ENCODE results near the gene HAND1.

HAND1 gene

GRCh38 chr5:154508114-154508513, 30.1 kb upstream of the HAND1 start:
- in situ Hi-C loops (cut with HindIII; ENCODE audit: low pct_ligation_motif_present, low pct_unique_long_range_greater_than_20kb, low sequenced_read_pairs): no loop called here
- DNase-seq: no peak

GRCh38 chr5:154506716-154507080, 28.7 kb upstream of the HAND1 start:
- DNase-seq: no peak
- in situ Hi-C loops (cut with HindIII; ENCODE audit: low pct_ligation_motif_present, low pct_unique_long_range_greater_than_20kb, low sequenced_read_pairs): no loop called here

DNA sequence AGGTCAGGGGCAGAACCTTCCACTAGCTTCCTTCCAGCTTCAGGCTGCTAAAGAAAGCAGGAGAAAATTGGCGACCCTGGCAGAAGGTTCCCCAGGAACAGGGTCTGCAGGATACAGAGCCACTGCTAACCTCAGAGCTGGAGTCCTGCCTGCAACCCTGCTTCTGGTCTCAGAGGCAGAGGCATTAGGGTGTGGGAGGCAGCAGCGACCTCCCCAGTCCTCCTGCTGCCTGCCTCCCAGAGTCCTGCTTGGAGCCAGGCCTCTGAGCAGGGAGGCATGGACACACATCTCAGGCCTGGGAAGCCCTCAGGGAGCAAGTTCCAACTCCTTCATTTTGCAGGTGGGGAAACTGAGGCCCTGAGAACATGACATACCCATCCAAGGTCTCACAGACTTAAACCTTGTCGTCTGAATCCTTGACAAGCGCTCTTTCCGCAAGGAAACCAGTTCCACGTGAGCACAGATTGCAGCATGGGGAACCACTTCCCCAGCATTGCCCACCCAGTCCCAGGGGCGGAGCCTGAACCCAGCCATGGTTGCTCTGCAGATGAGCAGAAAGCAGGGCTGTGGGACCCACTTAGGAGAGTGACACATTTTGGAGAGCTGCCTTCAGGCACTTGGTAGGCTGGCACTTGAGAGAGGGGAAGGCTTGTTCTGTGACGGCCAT, 28.2 kb upstream of the HAND1 start:
- DNase-seq: no peak
- in situ Hi-C loops (cut with HindIII; ENCODE audit: low pct_ligation_motif_present, low pct_unique_long_range_greater_than_20kb, low sequenced_read_pairs): no loop called here

DNA sequence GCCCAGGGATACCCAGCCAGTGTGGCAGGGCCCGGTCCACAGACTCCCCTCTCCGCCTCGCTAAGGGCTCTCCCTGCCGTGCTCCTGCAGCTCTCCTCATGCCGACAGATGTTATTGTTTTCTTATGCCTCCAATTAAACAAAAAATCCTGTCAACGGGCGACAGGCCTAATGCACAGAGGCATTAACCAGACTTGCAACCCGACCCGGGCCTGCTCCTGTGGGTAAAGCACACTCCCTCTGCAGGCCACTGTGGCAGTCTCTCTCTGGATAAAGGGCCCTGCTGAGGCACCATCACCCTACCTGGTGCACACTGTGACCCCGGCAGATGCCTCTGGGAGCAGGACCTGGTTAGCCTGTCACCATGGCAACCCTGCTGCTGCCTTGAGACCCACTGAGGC, 27.5 kb upstream of the HAND1 start:
- in situ Hi-C loops (cut with HindIII; ENCODE audit: low pct_ligation_motif_present, low pct_unique_long_range_greater_than_20kb, low sequenced_read_pairs): no loop called here
- DNase-seq: no peak

DNA sequence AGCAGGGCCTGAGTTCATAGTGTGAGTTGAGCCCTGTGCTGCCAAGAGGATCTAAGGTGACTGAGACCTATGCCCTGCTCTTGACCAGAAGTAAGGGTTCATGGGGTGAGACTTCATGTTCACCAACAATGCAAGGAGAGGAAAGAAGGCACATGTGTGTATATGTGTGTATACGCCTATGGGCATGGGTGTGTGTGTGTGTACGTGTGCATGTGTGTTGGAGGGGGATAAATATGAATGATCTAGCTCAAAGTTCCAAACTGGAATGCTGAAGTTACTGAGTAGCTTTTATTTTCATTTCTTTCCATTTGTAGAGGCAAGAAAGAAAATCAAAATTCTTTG, 25.6 kb upstream of the HAND1 start:
- in situ Hi-C loops (cut with HindIII; ENCODE audit: low pct_ligation_motif_present, low pct_unique_long_range_greater_than_20kb, low sequenced_read_pairs): no loop called here
- DNase-seq: no peak

GRCh38 chr5:154502180-154502579, 24.2 kb upstream of the HAND1 start:
- in situ Hi-C loops (cut with HindIII; ENCODE audit: low pct_ligation_motif_present, low pct_unique_long_range_greater_than_20kb, low sequenced_read_pairs): no loop called here

GRCh38 chr5:154501566-154501965, 23.5 kb upstream of the HAND1 start:
- in situ Hi-C loops (cut with HindIII; ENCODE audit: low pct_ligation_motif_present, low pct_unique_long_range_greater_than_20kb, low sequenced_read_pairs): no loop called here
- no peak for DNase-seq

More at GRCh38 chr5:154502180-154502579, 24.2 kb upstream of the HAND1 start:
- no peak for DNase-seq

DNA sequence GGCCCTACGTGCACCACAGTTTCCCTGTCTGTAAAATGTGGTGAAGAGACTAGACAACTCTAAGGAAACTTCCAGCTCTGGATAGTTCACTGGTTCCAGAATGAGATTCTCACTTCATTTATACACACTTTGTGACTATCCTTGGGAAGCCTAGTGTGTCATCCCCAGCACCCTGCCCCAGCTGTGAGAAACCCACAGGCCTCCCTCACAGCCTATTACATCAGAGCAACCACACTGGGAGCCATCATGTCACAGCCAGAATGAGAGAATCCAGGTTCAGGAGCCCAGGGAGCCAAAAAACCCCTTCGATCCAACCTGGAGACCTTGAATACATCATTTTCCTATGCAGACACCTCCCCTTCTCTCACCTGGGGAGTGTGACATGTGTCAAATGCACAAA, 21.0 kb upstream of the HAND1 start:
- in situ Hi-C loops (cut with HindIII; ENCODE audit: low pct_ligation_motif_present, low pct_unique_long_range_greater_than_20kb, low sequenced_read_pairs): no loop called here

DNA sequence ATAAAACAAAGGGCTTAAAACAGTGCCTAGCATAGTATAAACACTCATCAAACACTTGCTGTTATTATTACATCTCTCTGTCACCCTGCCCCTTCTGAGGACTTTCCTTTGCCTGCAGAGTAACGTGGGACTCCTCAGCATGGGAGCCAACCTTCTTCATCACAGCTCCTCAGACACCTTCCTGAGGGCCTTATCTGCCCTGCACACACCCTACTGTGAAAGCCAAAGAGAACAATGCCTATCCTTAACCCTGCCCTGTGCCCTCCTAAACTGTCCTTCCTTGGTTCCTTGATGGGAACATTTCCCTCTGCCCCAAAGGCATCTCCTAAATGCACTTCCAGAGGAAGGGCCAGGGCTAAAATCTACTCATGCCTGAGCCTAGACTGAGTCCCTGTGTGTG, 20.6 kb upstream of the HAND1 start:
- in situ Hi-C loops (cut with HindIII; ENCODE audit: low pct_ligation_motif_present, low pct_unique_long_range_greater_than_20kb, low sequenced_read_pairs): no loop called here
- DNase-seq: no peak

More for the DNA sequence above, 21.0 kb upstream of the HAND1 start:
- no peak for DNase-seq

GRCh38 chr5:154494036-154494435, 16.0 kb upstream of the HAND1 start:
- in situ Hi-C loops (cut with HindIII; ENCODE audit: low pct_ligation_motif_present, low pct_unique_long_range_greater_than_20kb, low sequenced_read_pairs): no loop called here
- no peak for DNase-seq

DNA sequence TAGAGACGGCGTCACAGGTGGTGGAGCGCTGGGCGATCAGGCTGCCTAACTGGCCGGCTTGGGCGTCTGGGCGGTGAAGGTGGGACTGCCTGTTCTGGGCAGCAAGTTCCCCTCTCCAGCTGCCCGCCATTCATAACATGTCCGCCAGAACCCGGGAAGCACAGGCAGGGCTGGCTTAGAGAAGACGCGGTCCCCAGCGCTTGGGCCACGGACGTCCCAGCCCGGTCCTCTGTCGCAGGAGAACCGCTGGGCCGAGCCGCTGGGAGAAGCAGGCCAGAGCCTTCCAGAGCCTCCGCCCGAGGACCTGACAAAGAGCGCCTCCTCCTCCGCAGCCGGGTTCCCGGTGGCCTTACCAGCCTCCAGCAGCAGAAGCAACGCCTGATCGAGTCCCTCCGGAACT, 15.2 kb upstream of the HAND1 start:
- no peak for DNase-seq
- in situ Hi-C loops (cut with HindIII; ENCODE audit: low pct_ligation_motif_present, low pct_unique_long_range_greater_than_20kb, low sequenced_read_pairs): no loop called here

- in situ Hi-C loops (cut with HindIII; ENCODE audit: low pct_ligation_motif_present, low pct_unique_long_range_greater_than_20kb, low sequenced_read_pairs): no loop called here
- no peak for DNase-seq
These were observed 13.9 kb upstream of the HAND1 start for GRCh38 chr5:154491941-154492340.

GRCh38 chr5:154487541-154487940, 9.5 kb upstream of the HAND1 start:
- DNase-seq: no peak
- in situ Hi-C loops (cut with HindIII; ENCODE audit: low pct_ligation_motif_present, low pct_unique_long_range_greater_than_20kb, low sequenced_read_pairs): no loop called here

DNA sequence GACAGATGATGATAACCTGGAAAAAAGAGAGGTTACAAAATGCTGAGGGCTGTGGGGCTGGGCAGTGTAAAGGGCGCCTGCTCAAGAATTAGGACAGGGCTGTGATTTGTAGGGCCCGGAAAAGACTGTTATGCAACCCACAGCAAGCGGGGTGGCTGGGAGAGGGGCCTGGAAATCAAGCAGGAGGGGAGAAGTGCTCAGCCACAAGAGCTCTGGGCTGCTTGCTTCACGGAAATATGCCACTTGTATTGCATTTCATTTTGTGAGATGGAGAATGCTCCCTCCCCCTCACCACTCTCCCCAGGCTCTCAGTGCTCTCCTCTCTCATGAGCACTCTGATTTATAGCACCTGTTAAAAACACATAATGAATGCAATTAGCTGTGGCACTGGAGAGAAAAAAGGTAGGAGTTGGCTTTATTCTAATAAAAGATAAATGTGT, 8.4 kb upstream of the HAND1 start:
- in situ Hi-C loops (cut with HindIII; ENCODE audit: low pct_ligation_motif_present, low pct_unique_long_range_greater_than_20kb, low sequenced_read_pairs): no loop called here
- DNase-seq: no peak

DNA sequence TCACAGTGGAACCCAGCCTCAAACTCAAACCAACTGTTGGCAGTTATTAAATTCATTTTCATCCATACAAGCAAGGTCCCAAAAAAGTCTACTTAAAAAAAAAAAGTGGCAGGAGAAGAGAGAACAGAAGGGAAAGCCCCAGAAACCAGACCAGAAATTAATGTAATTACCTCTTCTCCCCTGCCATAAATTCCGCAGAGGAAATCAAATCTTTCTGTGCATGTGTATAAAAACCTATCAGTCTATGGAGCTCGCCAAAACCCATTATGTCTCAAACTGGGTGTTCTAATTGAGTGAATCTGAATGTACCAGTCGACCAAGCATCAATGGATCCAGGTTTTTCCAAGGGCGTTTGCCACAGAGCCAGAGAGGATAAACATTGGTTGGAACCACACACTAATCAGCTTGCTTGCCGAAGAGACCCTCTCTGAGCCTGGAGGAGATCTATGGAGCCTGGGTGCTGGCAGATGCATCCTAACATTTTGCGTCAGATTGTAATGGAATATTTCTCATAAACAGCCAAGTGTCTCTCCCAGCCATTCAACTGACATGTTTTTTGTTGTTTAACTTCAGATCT, 7.9 kb upstream of the HAND1 start:
- in situ Hi-C loops (cut with HindIII; ENCODE audit: low pct_ligation_motif_present, low pct_unique_long_range_greater_than_20kb, low sequenced_read_pairs): no loop called here

DNA sequence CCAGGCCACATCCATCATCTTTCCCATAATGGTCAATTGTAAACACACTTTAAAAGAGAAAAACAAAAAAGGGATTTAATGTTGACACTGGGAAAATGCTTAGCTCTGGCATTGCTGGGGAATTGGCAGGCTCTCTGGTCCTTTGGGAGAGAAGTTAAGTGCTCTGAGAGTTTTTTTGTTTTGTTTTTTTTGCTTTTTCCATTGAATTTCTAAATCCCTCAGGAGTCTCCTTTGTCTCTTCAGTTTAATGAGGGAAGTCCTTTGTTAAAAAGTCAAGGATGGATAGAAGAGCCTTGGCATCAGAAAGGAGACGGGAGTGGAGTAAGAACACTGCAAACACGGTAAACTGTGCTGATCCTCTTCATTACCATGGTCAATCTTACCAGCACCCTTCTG, 7.1 kb upstream of the HAND1 start:
- no peak for DNase-seq
- in situ Hi-C loops (cut with HindIII; ENCODE audit: low pct_ligation_motif_present, low pct_unique_long_range_greater_than_20kb, low sequenced_read_pairs): no loop called here

More for the DNA sequence above, 7.9 kb upstream of the HAND1 start:
- no peak for DNase-seq

DNA sequence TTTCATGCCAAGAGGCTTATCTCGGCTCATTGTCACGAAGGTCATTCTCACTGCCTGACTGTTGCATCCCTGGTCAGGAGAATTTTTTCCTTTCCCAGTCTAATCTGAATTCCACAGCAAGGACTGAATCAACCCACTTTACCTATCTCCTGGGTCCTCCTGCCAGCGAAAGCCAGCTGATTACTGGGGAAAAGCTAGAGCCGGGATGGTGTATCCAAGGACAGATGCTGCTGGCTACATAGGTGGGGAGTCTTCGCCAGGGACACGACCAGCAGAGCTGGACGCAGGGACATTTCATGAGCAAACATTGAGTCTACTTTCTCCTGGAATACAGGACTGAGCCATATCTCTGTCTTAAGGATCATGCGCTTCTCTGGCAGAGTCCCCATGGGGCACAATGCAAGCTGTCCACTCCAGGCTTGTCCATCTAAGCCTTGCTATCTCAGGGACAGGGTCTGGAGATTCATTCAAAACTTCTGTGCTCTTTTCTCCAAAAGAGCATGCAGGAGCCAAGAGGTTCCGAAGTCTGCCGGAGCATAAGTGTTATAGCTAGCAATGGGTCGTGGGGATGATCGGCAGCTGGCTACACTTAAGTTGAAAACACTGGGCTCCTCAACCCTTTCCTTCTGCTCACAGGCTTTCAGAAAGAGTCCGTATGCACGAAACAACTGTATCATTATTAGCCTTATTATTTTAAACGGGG, 6.5 kb upstream of the HAND1 start:
- in situ Hi-C loops (cut with HindIII; ENCODE audit: low pct_ligation_motif_present, low pct_unique_long_range_greater_than_20kb, low sequenced_read_pairs): no loop called here
- DNase-seq: no peak

- DNase-seq: no peak
- in situ Hi-C loops (cut with HindIII; ENCODE audit: low pct_ligation_motif_present, low pct_unique_long_range_greater_than_20kb, low sequenced_read_pairs): no loop called here
These were observed 5.8 kb upstream of the HAND1 start for GRCh38 chr5:154483654-154484392.

Measured in ACHN (cell line).